Sigmoid colon (tissue), 4 donors: ENCODE data around the gene PRCD.

ENCODE experiments used
- CTCF ChIP-seq, 4 experiments: fragments of 450-650 bp in 3 of 4; fragments of 200-600 bp in 1 of 4; IDR thresholded peaks; one replicate each; pipeline ENCODE4 v1.5.1; 2016 to 2019; ENCODE audit warnings: antibody characterized with exemption in 4 of 4, mild to moderate bottlenecking in 3 of 4, moderate library complexity in 2 of 4
- EP300 ChIP-seq, 4 donors: sonication (generic); formaldehyde crosslinking; IDR thresholded peaks; one replicate each; pipeline ENCODE4 v1.6.1; 2017; ENCODE audit warnings: antibody characterized with exemption in 4 of 4
- POLR2AphosphoS5 ChIP-seq, 4 donors: sonication (generic); formaldehyde crosslinking; IDR thresholded peaks; one replicate each; pipeline ENCODE4 v1.6.1; 2017; ENCODE audit warnings: antibody characterized with exemption in 4 of 4

- TF ChIP-seq CTCF (IDR thresholded peaks at IDR 0.05) (no peak), POLR2AphosphoS5 (IDR thresholded peaks at IDR 0.05) (no peak), EP300 (IDR thresholded peaks at IDR 0.05) (no peak)
These were observed 20.4 kb downstream of the PRCD start for GRCh38 chr17:76560036-76560876.
